HG03354 (cell line): ENCODE measurements around the gene KIRREL3.

Source experiments
- ATAC-seq: cut with Tn5 transposase; IDR thresholded peaks from one replicate; pipeline ENCODE4 v1.9.1; 2021; ENCODE audit warnings: mild to moderate bottlenecking; ENCODE audit not compliant: unreplicated experiment, poor library complexity, severe bottlenecking

KIRREL3 gene

DNA sequence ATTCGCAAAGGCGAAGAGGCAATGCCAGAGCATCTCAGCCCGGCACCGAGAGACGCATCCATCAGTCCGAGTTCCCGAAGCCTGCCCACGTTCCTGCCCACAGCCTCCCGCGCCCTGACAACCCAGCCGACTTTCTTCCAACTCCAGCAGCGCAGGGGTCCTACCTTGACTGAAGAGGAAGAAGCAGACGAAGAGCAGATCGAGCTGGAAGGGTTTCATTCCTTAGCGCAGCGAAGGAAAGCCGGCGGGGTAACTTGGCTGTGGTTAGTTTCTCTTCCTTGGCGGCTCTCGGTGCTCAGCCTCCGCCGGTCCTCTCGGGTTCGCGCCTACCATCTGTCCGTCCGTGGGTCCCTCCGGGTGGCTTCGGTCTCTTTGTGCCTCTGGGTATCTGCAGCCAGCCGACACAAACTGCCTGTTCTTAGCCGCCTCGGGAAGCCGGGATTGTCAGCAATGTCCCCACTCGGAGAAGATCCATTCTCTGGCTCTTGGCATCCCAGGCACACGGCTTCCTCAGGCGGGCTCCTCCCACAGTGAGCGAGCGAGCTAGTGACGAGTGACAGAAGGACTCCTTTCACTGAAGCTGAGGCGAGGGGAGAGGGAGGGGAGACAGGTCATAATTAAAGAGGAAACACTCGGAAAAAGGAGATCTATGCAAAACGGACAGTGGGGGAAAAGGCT lies at the start of gene KIRREL3:
KIRREL3 (minus strand) TSS at position 480 of the 678 bp plus-strand sequence.
- no peak for ATAC-seq

DNA sequence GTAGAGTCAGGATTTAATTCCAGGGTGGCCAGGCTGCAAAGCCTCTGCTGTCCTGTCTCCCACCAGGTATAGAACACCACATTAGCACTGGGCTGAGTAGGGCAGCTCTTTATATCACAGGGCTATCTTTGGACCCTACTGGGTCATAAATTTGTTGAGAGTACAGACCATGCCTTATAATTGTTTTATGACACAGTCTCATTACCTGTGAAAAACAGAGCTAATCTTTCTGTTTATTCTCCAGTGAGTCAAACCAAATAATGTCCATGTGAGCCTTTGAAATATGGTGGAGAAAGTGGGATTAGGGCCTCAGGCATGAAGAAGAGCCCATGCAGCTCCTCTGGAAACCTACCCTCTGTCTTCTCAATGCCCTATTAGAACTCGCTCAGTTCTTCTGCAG lies 49.6 kb upstream of the KIRREL3 start:
- no peak for ATAC-seq

DNA sequence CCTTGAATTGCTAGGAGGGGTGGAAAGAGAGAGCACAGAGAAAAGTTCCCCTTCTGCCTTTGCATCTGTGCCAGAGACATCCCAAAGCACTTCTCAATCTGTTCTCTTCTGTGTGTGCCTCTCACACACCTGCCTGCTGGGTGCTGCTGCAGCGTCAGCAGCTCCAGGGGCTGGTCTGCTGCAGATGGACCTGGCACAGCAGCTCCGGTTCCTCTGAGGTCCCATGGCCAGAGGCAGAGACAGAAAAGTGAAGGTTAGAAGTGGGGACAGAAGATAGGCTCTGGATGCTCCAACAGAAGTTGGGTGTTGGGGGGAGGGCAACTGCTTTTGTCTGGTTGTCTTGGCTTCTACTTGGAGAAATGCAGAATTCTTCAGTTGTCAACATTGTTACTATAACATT lies 48.9 kb upstream of the KIRREL3 start:
- ATAC-seq, result no peak

DNA sequence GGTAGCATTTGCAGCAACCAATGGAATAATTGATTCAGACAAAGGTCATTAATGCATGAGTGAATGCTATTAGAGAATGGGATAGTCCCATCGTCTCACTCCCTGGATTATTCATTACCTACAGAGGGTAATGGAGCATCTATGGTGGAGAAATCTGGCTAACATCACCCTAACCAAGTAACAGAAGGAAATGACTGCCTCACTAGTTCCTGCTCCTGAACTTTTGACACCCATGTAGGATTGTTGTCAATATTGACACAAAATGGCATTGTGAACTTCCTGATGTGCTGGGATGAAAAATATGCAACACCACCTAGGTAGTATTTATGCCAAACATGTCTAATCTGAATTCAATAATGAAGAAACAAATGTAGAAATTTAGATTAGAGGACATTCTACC lies 44.0 kb upstream of the KIRREL3 start:
- ATAC-seq, result no peak

DNA sequence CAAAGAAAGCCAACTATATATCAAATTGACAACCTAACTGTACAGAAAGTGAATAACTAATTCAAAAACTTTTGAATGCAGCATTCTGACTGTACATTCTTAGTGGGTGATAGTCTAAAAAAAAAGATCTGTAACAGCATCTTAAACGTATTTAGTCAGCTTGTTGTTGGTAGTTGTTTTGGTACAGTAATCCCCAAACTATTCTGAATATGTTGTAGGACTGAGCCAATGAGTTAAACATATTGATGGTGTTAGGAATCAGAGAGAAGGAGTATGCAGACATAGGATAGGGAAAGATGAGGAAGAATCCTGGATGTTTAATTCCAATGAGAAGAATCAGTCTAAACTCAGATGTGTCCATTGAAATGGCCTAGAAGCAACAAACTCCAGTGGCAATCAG lies 41.9 kb upstream of the KIRREL3 start:
- ATAC-seq, result no peak

DNA sequence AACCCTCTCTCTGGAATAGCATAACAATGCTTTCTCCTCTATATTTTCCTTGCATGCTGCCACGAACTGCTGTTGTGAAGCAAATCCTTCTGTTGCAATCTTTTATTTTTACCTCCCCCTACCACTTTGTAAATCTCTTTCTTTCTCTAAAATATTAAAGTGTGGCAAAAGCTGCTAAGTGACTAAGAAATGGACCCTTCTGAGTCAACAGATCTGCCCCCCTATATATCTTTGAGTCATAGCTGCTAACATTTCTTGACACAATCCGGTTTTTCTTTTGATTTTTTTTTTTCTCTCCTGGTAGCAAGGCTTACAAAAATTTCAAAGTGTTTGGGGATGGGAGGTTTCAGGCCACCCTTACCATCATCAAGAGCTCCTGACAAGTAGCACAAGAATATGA lies 39.0 kb upstream of the KIRREL3 start:
- no peak for ATAC-seq

DNA sequence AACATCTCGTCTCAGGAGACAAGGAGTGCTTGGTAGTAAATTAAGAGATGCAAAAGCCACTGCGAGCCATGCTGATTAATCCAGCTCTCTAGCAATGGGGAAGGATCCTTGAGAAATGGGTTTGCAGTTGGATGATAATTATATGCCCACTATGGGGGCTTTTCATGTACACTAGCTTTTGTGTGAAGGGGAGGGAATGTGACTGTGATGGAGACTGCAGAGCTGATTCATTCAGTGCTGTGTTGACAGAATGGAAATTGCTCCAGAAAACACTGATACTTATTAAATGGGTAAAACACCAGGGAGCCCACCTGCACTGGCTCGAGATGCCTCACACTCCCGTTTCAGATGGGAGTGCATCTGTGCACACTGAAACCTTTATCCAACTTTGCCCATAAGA lies 37.0 kb upstream of the KIRREL3 start:
- no peak for ATAC-seq

DNA sequence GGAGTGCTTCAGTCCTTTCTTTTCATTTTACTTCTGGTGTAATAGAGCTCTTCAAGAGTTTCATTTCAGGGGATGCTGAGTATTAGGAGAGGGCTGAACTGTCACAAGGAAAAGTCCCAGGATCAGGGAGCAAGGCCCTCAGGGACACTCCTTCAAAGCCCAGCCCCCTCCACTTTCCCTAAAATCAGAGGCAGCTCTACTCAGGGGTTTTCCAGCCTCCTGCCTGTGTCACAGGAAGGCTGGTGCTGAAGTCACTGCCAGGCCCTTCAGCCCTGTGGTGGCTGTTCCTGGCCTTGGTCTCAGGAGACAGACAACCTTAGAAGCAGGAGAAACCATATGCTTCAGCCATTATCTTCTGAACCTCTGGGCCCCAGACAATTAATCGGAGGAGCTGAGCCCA lies 36.4 kb upstream of the KIRREL3 start:
- ATAC-seq, result no peak

DNA sequence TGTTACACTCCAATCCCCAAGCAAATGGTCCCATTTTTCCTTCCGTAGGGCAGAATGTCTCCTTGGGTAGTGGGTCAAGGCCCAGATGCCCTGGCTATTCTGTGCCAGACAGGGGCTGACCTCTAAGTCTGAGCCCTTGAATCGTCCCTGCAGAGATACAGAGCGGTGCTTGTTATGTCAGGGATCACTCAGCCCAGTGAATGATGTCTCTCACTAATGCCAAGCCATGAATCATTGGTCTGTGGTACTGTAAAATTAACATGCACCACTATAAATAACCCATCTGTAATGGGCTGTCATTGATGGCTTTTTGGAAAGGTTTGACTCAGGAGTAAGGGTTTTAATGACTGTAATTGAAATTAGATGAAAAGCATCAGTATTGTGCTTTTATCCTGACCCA lies 35.3 kb upstream of the KIRREL3 start:
- ATAC-seq, result no peak

DNA sequence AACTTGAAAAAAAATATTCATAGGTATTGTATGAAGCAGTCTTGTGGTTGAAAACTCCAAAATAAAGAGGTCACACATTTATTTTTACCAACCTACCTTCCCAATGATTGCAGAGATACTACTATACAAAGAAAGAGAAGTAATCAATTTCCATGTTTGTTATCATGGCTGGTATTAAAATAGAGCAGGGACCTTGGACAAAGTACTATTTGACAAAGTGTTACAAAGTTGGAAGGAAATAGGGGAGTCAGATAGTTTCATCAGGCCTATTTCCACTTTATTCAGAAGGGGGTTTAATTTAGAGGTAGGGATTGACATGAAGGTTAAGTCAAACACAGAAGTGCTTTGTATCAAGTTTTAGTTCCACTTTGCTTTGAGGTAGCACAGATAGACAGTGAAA lies 34.4 kb upstream of the KIRREL3 start:
- ATAC-seq, result no peak

DNA sequence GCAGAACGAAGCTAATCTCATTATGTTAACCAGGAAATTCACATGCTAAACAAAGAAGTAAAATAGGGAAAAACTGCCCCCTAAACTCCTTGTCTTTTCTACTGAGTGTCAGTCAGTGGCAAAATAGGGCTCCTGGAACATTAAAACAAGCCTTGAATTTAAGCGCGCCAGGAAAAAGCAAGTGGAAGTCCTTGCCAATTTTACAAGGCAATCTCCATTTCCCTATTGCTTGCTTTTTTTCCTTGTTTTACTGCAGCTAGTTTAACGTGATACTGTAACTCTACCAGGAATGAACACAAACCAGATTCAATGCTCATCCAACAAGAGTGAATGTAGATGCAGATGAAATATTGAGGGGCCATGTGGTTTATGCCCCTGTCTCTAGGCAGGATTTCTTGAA lies 28.1 kb upstream of the KIRREL3 start:
- ATAC-seq, result no peak

DNA sequence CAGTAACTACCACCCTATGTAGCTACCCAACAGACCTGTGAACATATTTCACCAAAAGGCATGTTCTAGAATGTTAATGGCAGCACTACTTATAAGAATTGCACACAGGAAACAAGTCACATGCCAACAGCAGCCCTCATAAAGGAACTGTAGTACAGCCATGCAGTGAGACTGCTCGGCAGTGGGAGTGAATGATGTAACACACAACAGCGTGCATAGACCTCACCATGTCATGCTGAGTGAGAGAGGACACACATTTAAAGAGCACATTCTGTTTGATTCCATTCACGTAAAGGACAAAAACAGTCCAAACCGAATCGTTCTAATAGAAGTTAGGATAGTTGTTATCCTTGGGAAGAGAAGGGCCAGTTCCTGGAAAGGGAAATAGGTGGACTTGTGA lies 27.2 kb upstream of the KIRREL3 start:
- ATAC-seq, result no peak

DNA sequence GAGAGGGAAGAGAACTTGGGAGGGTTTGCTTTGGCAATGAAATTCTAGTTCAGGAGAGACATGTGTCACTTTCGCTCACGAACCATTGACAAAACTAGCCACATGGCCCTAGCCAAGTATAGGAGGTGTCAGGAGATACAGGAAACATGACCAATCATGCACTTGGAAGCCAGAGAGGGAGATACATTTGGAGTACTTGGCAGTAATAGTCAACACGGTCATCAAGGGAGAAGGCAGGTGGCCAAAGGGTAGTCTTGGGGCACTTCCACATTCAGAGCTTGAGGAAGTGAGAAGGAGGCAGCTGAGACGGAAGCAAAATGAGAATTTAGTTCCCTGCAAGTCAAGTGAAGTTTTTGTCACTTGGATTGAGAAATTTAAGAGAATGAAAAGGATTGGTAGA lies 26.4 kb upstream of the KIRREL3 start:
- ATAC-seq, result no peak

DNA sequence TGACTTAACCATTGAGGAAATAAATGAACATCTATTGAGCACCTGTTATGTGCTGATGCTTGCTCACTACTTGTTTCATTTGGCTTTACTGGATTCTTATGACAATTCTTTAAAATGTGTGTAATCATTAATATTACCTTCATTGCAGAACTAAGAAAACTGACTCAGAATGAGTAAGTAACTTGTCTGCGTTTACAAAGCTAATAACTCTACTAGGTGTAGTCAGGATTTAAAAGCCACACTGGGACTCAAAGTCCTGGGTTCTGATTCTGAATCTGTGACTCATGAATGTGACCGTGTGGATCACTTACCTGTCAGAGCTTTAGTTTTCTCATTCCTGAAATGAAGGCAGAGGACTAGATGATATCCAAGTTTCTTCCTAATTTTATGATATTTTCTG lies 23.4 kb upstream of the KIRREL3 start:
- ATAC-seq, result no peak

DNA sequence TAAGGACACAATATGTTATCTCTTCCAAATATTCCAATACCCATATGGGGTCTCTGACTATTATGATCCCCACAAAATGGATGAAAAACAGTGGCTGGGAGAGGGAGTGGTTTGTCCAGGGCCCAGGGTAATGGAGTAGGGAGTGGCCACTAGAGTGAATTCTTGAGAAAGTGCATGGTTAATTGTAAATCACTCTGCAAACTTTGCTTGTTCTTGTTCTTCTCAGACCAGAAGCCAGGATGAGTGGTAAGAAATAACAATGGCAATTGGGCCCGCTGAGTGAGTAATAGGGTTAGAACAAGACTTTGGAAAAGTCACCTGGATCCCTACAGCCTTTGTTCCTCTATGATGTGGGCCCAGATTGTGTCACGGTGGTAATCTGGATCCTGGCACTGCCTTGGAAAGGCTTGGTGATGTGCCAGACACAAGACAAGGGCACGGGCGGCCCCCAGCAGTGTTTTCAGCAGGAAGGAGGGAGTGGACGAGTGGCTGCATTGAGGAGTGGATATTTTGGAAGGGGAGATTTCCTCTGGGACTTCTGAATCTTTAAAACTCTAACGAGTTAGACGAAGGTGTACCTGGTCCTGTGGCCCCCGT lies 18.2 kb upstream of the KIRREL3 start:
- no peak for ATAC-seq

DNA sequence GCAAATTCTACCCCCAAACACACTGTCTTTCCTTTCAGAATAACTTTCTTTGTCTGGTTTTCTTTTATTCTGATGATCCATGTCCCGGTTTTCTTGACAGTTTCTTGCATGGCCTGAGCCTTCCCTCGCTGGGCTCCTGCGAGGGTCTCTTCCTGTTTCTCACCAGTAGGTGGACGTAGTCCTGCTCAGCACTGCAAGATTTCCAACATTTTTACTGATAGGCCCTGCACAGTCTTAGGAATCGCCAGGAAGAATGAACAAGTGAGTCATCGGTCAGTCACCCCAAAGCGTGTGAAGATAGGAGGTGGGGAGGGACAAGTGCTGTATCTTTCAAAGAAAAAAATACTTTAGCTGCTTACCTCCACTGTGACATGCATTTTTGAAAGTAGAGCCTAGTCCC lies 16.9 kb upstream of the KIRREL3 start:
- ATAC-seq, result no peak

DNA sequence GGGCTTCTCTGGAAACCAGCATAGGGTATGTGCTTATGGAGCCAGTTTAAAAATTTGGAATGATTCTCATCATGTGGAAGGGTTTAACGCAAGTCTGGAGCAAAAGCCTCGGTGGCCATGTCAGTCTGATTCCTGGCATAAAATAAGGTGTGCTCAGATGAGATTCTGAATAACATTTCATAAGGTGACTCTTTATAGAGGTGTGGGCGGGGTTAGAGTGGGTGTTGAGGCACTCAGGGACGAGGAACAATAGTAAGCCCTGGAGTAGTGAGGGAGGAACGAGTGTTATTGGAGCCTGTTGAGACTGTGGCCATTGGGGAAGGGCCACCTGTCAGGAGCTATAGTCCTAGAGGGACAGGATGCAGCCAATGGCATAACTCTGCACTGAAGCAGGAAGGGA lies 13.0 kb upstream of the KIRREL3 start:
- no peak for ATAC-seq

DNA sequence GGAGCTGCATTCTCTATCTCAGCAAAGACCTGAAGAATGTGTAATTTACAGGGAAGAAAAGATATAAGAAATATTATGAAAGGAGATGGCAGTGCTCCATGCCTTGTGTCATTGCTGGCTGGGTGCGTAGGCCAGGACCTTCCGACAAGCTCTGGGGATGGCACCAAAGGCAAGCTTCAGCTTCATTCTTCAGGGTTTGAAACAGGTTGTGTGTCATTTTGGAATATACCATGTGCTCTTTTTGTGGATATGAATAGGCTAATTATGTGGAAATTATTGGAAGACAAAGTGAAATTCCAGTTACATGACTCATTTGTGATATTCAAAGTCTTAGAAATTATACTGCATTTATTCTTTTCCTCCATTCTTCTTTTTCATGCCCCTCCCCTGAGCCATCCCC lies 5.7 kb upstream of the KIRREL3 start:
- ATAC-seq, result no peak

DNA sequence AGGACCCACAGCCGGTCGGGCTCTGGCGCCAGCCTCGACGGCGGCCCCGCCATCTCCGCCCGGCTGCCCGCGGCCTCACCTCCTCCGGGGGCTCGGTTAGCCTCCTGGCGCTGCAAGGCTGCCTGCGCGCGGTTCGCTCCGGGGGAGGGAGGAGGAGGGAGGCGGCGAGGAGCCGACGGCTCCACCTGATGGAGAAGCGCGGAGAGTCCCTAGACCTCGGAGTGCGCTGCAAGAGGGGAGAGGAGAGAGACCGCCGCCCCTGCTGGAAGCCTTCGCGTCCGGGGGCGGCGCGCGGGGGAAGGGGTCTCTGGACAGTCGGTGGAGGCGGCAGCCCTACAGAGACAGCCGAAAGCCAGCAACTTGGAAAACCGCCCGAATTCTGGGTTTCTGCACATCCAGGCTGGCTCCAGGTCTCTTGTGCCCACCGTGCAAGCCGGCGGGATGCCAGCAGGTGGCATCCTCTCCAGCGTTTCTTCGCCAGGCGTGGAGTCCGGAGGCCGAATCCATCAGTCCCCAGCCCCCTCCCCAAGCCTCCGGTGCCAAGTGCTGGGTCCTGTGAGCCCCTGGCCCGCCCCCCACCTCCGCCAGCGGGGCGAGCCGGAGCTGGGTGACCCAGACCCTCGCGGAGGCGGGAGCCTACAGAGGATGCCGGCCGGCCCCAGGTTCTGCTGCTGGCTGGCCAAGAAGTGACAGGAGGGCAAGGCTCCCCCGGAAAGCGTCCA lies 2.9 kb upstream of the KIRREL3 start:
- no peak for ATAC-seq

DNA sequence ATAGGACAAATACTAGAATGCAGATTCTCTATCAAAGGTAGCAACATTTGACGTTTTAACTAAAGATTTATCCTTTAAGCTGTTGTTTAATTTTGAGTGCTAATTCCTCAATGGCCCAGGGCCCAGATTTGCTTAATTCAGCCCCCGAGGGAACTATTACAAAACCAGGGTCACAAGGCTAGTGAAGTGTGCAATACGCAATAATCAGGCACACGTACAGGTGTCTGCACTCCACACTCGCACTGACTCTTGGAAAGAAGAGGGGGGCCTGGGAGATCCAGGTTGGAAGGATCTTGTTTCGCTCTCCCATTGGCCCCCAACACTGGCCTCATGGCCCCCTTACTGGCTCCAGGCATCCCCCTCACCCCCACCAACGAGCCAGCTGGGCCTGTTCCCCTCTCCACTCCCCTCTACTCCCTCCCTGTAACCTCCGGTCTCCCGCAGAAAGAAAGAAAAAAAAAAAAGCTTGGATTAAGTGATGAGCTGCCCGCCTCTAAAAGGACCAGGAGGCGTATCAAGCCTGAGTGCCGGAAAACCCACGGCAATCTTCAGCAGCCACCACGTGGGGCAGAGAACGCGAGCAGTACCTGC lies 2.2 kb upstream of the KIRREL3 start:
- ATAC-seq, result no peak

DNA sequence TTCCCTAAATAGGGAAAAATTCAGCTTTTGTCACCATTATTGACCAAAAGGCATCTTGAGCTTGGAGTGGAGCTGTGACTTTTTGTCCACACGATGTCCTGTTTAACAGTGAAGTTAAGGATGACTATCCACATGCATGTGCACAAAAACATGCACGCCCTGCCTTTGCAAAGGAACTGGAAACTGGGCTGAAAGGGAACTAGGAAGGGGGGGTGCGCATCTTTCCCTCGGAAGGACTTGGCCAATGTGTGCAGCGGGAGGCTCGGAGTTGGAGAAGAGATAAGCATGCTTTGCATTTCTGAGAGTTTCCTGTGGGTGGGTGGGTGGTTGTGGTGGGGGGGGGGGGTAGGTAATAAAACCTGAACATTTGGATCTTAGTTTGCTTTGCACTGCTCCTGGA lies 411 bp upstream of the KIRREL3 start:
- ATAC-seq, result no peak
